Activated naive CD4-positive, alpha-beta T cell treated with anti-CD3 and anti-CD28 coated beads for 36 hours (primary cell): Measurements from ENCODE around the gene NQO2. TPM values are rescaled to one million over a fixed set of nuclear protein-coding genes. Genes with fewer than 3 reads are reported as not detected.
A peak's percentile ranks its signal among the peaks of the same experiment; 100 is the strongest.

Experiments
- CTCF ChIA-PET: fragments of 350-600 bp; sonication (Branson Sonifier 250); formaldehyde crosslinking; loops from one replicate; lab custom pipeline; 2021; ENCODE audit warnings: antibody characterized with exemption; lab: Charles Lee
- DNase-seq: peaks from one replicate; pipeline ENCODE4 v3.0.0-alpha.2; 2020
- H3K27ac Mint-ChIP-seq: one replicate; pipeline ENCODE4 v1.8.0; 2021; ENCODE audit warnings: mild to moderate bottlenecking, mixed read lengths
- H3K27me3 Mint-ChIP-seq: one replicate; pipeline ENCODE4 v1.8.0; 2021; ENCODE audit warnings: low read depth, mixed read lengths
- H3K36me3 Mint-ChIP-seq: one replicate; pipeline ENCODE4 v1.8.0; 2021; ENCODE audit warnings: low read depth, mixed read lengths
- H3K4me1 Mint-ChIP-seq: one replicate; pipeline ENCODE4 v1.8.0; 2021; ENCODE audit warnings: low read depth, mixed read lengths
- H3K4me3 Mint-ChIP-seq: one replicate; pipeline ENCODE4 v1.8.0; 2021; ENCODE audit warnings: mild to moderate bottlenecking, moderate library complexity, mixed read lengths
- H3K9me3 Mint-ChIP-seq: one replicate; pipeline ENCODE4 v1.8.0; 2021; ENCODE audit warnings: mixed read lengths
- intact Hi-C: fragments of 100-400 bp; cut with micrococcal nuclease; formaldehyde crosslinking; loops from one replicate; pipeline ENCODE4 v1.15.1; 2023
- total RNA-seq, 2 experiments: library from RNA; stranded (reverse); gene quantifications; one replicate each; pipeline ENCODE4 v1.2.3, GENCODE V29; 2021

NQO2 gene
- total RNA-seq, 2 experiments from 2014 or later: 18.8 to 21.1 TPM

DNA sequence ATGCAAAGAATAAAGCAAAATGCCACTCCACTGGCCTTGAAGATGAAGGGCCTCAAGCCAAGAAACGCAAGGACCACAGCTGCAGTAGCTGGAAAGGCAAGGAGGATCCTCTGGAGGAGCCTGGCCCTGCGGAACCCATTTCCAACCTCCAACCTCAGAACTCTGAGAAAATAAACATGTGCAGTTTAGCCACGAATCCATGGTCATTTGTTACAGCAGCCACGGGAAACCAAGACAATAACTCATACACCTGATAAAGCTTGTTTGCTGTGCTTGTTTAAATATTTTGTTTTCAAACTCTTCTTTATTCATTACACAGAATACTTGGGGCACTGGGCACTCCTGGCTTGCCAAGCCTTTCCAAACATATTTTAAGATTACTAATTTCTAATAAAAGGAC lies 38.8 kb upstream of the NQO2 start:
- CTCF ChIA-PET: interaction anchor here (1.3 kb wide), 1 partner anchor 8 kb away, joined by 4 read pairs; no protein-coding TSS in a partner anchor
- Mint-ChIP-seq H3K27ac (no peak overlapping the region), H3K4me1 (peaks cover 18% of the 10 kb centered on the region)

GRCh38 chr6:2961506-2961905 lies 38.2 kb upstream of the NQO2 start:
- peaks cover 20% of the 10 kb centered on the region for H3K4me1 Mint-ChIP-seq
- DNase-seq: no peak
- H3K27me3 Mint-ChIP-seq: no peaks in the 10 kb centered on the region
- intact Hi-C loops: no loop called here
- CTCF ChIA-PET: interaction anchor here (1.3 kb wide), 1 partner anchor 9 kb away, joined by 4 read pairs; no protein-coding TSS in a partner anchor
- H3K4me3 Mint-ChIP-seq: no peak overlapping the region
- no peaks in the 10 kb centered on the region for H3K36me3 Mint-ChIP-seq
- no peaks in the 10 kb centered on the region for H3K9me3 Mint-ChIP-seq
- H3K27ac Mint-ChIP-seq: no peak overlapping the region

More for the DNA sequence above, 38.8 kb upstream of the NQO2 start:
- Mint-ChIP-seq H3K36me3 (peaks cover 2% of the 10 kb centered on the region), H3K9me3 (no peaks in the 10 kb centered on the region), H3K27me3 (no peaks in the 10 kb centered on the region), H3K4me3 (no peak overlapping the region)
- no peak for DNase-seq
- intact Hi-C loops: no loop called here

GRCh38 chr6:2962004-2962403 lies 37.7 kb upstream of the NQO2 start:
- H3K9me3 Mint-ChIP-seq: no peaks in the 10 kb centered on the region
- H3K36me3 Mint-ChIP-seq: no peaks in the 10 kb centered on the region
- CTCF ChIA-PET: no interaction called here
- peaks cover 23% of the 10 kb centered on the region for H3K4me1 Mint-ChIP-seq
- H3K27me3 Mint-ChIP-seq: no peaks in the 10 kb centered on the region
- DNase-seq: no peak
- intact Hi-C loops: no loop called here
- H3K4me3 Mint-ChIP-seq: no peak overlapping the region
- H3K27ac Mint-ChIP-seq: no peak overlapping the region

DNA sequence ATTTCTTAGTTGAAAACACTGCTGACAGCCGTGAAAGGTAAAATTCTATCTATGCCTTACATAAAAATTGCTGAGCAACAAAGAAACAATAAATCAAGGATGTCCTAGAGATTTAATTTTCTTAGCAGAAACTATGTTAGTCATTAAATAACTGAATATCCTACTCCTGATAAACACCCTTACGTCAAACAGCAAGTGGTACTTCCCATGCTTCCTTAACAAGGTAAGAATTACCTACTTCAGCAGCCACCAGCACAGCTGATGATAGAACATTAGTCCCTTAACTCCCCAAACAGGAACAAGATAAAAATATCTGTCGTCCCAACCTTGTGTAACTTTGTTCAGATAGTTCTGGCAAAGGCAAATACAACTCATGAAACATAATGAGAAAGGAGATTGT lies 37.1 kb upstream of the NQO2 start:
- Mint-ChIP-seq H3K27ac (no peak overlapping the region), H3K4me3 (no peak overlapping the region), H3K27me3 (no peaks in the 10 kb centered on the region), H3K9me3 (no peaks in the 10 kb centered on the region), H3K4me1 (peaks cover 26% of the 10 kb centered on the region), H3K36me3 (no peaks in the 10 kb centered on the region)
- CTCF ChIA-PET: interaction anchor here (0.7 kb wide), 1 partner anchor 11 kb away, joined by 3 read pairs; no protein-coding TSS in a partner anchor
- DNase-seq: no peak
- intact Hi-C loops: no loop called here

GRCh38 chr6:2963756-2964155 lies 35.9 kb upstream of the NQO2 start:
- H3K27me3 Mint-ChIP-seq: no peaks in the 10 kb centered on the region
- H3K4me3 Mint-ChIP-seq: no peak overlapping the region
- no peaks in the 10 kb centered on the region for H3K36me3 Mint-ChIP-seq
- DNase-seq: no peak
- intact Hi-C loops: no loop called here
- CTCF ChIA-PET: no interaction called here
- no peak overlapping the region for H3K27ac Mint-ChIP-seq
- H3K4me1 Mint-ChIP-seq: peaks cover 22% of the 10 kb centered on the region
- H3K9me3 Mint-ChIP-seq: no peaks in the 10 kb centered on the region

- no peak overlapping the region for H3K4me3 Mint-ChIP-seq
- no peaks in the 10 kb centered on the region for H3K27me3 Mint-ChIP-seq
- CTCF ChIA-PET: interaction anchor here (0.6 to 1.5 kb wide), 2 partner anchors 13 to 146 kb away, joined by 4 to 7 read pairs; no protein-coding TSS in a partner anchor
- no peak overlapping the region for H3K27ac Mint-ChIP-seq
- DNase-seq: no peak
- no peaks in the 10 kb centered on the region for H3K36me3 Mint-ChIP-seq
- peaks cover 25% of the 10 kb centered on the region for H3K4me1 Mint-ChIP-seq
- H3K9me3 Mint-ChIP-seq: no peaks in the 10 kb centered on the region
- intact Hi-C loops: no loop called here
Observed at GRCh38 chr6:2964793-2965505, 34.7 kb upstream of the NQO2 start.

- no peak overlapping the region for H3K4me3 Mint-ChIP-seq
- H3K4me1 Mint-ChIP-seq: peaks cover 29% of the 10 kb centered on the region
- no peaks in the 10 kb centered on the region for H3K36me3 Mint-ChIP-seq
- CTCF ChIA-PET: interaction anchor here (1.0 kb wide), 1 partner anchor 14 kb away, joined by 4 read pairs; no protein-coding TSS in a partner anchor
- H3K27ac Mint-ChIP-seq: no peak overlapping the region
- no peak for DNase-seq
- no peaks in the 10 kb centered on the region for H3K9me3 Mint-ChIP-seq
- no peaks in the 10 kb centered on the region for H3K27me3 Mint-ChIP-seq
- intact Hi-C loops: no loop called here
Observed at GRCh38 chr6:2966347-2966746, 33.3 kb upstream of the NQO2 start.

- H3K4me3 Mint-ChIP-seq: no peak overlapping the region
- DNase-seq: no peak
- no peaks in the 10 kb centered on the region for H3K9me3 Mint-ChIP-seq
- intact Hi-C loops: no loop called here
- H3K27ac Mint-ChIP-seq: no peak overlapping the region
- CTCF ChIA-PET: no interaction called here
- H3K36me3 Mint-ChIP-seq: no peaks in the 10 kb centered on the region
- H3K4me1 Mint-ChIP-seq: peaks cover 35% of the 10 kb centered on the region
- peaks cover 4% of the 10 kb centered on the region for H3K27me3 Mint-ChIP-seq
Observed at GRCh38 chr6:2967936-2968335, 31.8 kb upstream of the NQO2 start.

DNA sequence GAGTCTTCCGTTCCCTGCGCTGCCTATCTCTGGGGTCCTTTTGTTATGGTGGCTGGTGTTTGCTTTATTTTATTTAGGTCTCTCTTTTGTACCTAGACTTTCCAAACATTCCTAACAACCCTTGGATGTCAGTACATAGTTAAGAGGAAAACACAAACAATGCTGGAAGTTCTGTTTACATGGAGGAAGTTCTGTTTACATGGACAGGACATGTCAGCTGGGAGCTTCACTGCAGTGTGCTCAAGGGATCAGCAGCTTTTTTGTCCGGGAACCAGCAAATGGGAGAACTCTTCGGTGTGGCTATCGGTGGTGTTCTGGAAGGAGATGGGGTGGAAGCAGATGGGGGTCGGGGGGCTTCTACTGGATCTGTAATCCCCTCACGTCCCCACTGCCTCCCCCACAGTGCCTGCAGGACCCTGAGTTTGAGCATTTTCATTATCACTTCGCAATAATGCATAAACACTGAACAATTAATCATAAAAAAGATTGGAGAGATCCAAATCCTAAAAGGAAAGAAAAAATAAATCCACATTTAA lies 31.0 kb upstream of the NQO2 start:
- Mint-ChIP-seq H3K27ac (no peak overlapping the region), H3K4me1 (peaks cover 35% of the 10 kb centered on the region), H3K4me3 (no peak overlapping the region), H3K9me3 (no peaks in the 10 kb centered on the region), H3K27me3 (peaks cover 4% of the 10 kb centered on the region), H3K36me3 (no peaks in the 10 kb centered on the region)
- CTCF ChIA-PET: no interaction called here
- no peak for DNase-seq
- intact Hi-C loops: no loop called here

- H3K4me1 Mint-ChIP-seq: peaks cover 35% of the 10 kb centered on the region
- H3K4me3 Mint-ChIP-seq: peak overlapping the region; percentile 38
- DNase-seq: no peak
- intact Hi-C loops: no loop called here
- H3K36me3 Mint-ChIP-seq: no peaks in the 10 kb centered on the region
- no peaks in the 10 kb centered on the region for H3K9me3 Mint-ChIP-seq
- H3K27me3 Mint-ChIP-seq: peaks cover 4% of the 10 kb centered on the region
- no peak overlapping the region for H3K27ac Mint-ChIP-seq
- CTCF ChIA-PET: no interaction called here
Observed at GRCh38 chr6:2969549-2969948, 30.1 kb upstream of the NQO2 start.

DNA sequence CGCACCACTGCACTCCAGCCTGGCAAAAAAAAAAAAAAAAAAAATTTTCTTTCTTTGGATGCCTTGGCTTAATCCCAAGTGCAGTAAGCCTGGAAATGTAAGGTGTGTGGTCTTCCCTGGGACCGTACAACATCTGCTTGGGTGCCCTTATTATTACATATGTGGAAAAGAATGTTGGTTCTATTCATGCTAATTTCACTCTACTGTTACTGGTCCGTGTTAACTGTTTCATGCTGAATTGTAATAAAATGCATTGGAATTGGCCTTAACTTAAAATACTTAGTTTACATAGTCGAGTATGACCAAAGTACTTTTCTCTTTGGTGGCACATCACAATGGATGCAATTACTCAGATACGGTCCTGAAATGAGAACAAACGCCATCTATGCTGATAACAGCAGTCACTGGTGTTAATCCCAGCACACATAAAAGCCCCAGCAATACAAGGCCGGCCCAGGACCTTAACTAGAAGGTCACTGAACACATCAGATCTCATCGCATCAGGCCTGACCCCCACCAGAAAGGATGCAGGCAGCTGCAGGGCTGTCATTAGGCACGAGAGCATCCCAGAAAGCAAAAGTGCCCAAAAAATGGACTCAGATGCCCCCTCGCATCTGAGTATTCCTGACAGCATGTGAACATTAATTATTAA lies 29.5 kb upstream of the NQO2 start:
- DNase-seq: no peak
- CTCF ChIA-PET: interaction anchor here (1.0 kb wide), 1 partner anchor 16 kb away, joined by 3 read pairs; no protein-coding TSS in a partner anchor
- no peaks in the 10 kb centered on the region for H3K36me3 Mint-ChIP-seq
- H3K9me3 Mint-ChIP-seq: no peaks in the 10 kb centered on the region
- H3K4me3 Mint-ChIP-seq: peak overlapping the region; percentile 81
- intact Hi-C loops: no loop called here
- peaks cover 4% of the 10 kb centered on the region for H3K27me3 Mint-ChIP-seq
- H3K4me1 Mint-ChIP-seq: peaks cover 35% of the 10 kb centered on the region
- H3K27ac Mint-ChIP-seq: no peak overlapping the region

DNA sequence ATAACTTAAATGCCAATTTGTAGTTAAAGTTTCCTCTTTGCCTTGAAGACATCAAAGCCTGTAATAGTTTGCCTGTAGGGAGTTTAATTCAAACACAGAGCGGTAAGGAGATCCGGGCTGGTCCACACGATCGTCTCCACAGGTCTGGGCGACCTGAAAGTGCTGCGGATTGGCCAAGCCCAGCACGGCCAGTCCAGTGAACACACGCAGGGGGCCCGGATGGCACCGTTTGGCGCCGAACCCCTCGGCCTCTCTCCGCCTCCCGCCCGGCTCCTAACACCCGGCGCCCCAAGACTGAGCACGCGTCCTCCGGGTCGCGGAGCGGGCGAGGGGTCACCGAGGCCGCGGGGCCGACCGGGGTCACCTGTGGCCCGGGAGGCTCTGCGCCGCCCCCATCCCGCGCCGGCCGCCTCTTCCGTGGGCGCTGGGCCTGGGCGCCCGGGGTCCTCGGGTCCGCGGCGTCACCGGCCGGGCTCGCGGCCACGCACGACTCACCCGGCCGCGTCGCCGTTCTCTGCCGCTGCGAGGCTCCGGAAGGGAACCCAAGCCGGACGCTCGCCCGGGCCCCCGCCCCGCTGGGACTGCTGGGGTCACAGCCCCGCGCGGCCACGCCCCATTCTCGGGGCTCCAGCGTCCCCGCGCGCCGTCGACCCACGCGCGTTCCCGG lies 28.8 kb upstream of the NQO2 start:
- peaks cover 4% of the 10 kb centered on the region for H3K27me3 Mint-ChIP-seq
- H3K27ac Mint-ChIP-seq: peak overlapping the region; percentile 68
- peak overlapping the region; percentile 82 for H3K4me3 Mint-ChIP-seq
- peaks cover 35% of the 10 kb centered on the region for H3K4me1 Mint-ChIP-seq
- H3K9me3 Mint-ChIP-seq: no peaks in the 10 kb centered on the region
- intact Hi-C loops: loop anchor here (1.0 kb wide), 2 partner anchors 18 to 31 kb away; no protein-coding TSS in a partner anchor
- peak; percentile 57 for DNase-seq
- CTCF ChIA-PET: interaction anchor here (1.0 kb wide), 1 partner anchor 16 kb away, joined by 3 read pairs; no protein-coding TSS in a partner anchor
- no peaks in the 10 kb centered on the region for H3K36me3 Mint-ChIP-seq
